Endothelial cell of umbilical vein (primary cell): ENCODE results near the gene SH3BP2. TPM values are rescaled to one million over a fixed set of nuclear protein-coding genes. Genes with fewer than 3 reads are reported as not detected.

Experiments used
- BruUV-seq: library from RNA; stranded (reverse); fragments of 400-500 nt; replicated peaks from 2 replicates; lab custom pipeline; 2021; lab: Mats Ljungman, UMichigan
- CTCF ChIA-PET: fragments of 300-600, 350-600 bp; sonication (Branson Sonifier 250); formaldehyde crosslinking; loops from one replicate; lab custom pipeline; 2021; ENCODE audit warnings: antibody characterized with exemption, inconsistent platforms; lab: Charles Lee
- POLR2A ChIA-PET: fragments of 300-600, 350-600 bp; sonication (Branson Sonifier 250); formaldehyde crosslinking; loops from one replicate; lab custom pipeline; 2021; ENCODE audit warnings: antibody characterized with exemption, inconsistent platforms; lab: Charles Lee
- DNase-seq: peaks from one replicate; pipeline ENCODE4 v3.0.0-alpha.2; 2011; ENCODE audit warnings: low read depth, low spot score
- FAIRE-seq: peaks from 2 replicates; lab custom pipeline; 2011; peaks lifted over from hg19 to GRCh38; lab: Jason Lieb, UNC
- H2AFZ ChIP-seq: 2 replicates; pipeline ENCODE4 v1.6.0; 2012; ENCODE audit warnings: low read depth, low read length, control low read depth, inconsistent platforms
- H3K27ac ChIP-seq: 2 replicates; pipeline ENCODE4 v1.5.1; 2011; ENCODE audit warnings: low read depth, mild to moderate bottlenecking, control low read depth, low read length, moderate library complexity; ENCODE audit not compliant: insufficient read depth
- H3K27me3 ChIP-seq, 2 experiments: 2 replicates each; pipeline versions ENCODE4 v1.6.0 to v1.6.1; 2011; ENCODE audit warnings: low read length in 2 of 2, mixed read lengths in 1 of 2; ENCODE audit not compliant: control insufficient read depth in 2 of 2, insufficient read depth in 2 of 2
- H3K36me3 ChIP-seq, 2 experiments: 2 replicates in 1 of 2; 3 replicates in 1 of 2; pipeline ENCODE4 v1.5.1; 2011; ENCODE audit warnings: low read length in 2 of 2, mild to moderate bottlenecking in 1 of 2, moderate library complexity in 1 of 2; ENCODE audit not compliant: control insufficient read depth in 2 of 2, insufficient read depth in 2 of 2; ENCODE audit errors: extremely low read depth in 1 of 2
- H3K4me1 ChIP-seq: 3 replicates; pipeline ENCODE4 v1.5.1; 2011; ENCODE audit warnings: mild to moderate bottlenecking, low read length; ENCODE audit not compliant: control insufficient read depth, insufficient read depth; ENCODE audit errors: extremely low read depth
- H3K4me2 ChIP-seq: 2 replicates; pipeline ENCODE4 v1.6.1; 2011; ENCODE audit warnings: low read length, control low read depth, mixed read lengths; ENCODE audit not compliant: insufficient read depth
- H3K4me3 ChIP-seq, 3 experiments: fragments of 200-600 bp in 1 of 3; sonication (generic), shearing (Covaris generic) in 1 of 3; replicated peaks in 1 of 3; 2 replicates each; pipeline ENCODE4 v1.5.1; 2011 to 2016; ENCODE audit warnings: control low read depth in 3 of 3, low read length in 3 of 3, mild to moderate bottlenecking in 2 of 3, inconsistent platforms in 1 of 3, low read depth in 1 of 3, moderate library complexity in 1 of 3; ENCODE audit not compliant: insufficient read depth in 1 of 3
- H3K79me2 ChIP-seq: 2 replicates; pipeline ENCODE4 v1.6.0; 2012; ENCODE audit warnings: low read length, inconsistent platforms; ENCODE audit not compliant: control insufficient read depth, insufficient read depth
- H3K9ac ChIP-seq: replicated peaks from 2 replicates; pipeline ENCODE3; 2011; ENCODE audit warnings: low read length, control low read depth; ENCODE audit not compliant: insufficient read depth; ENCODE audit errors: extremely low read depth
- H3K9me1 ChIP-seq: replicated peaks from 3 replicates; pipeline ENCODE4 v1.6.0; 2011; ENCODE audit warnings: mild to moderate bottlenecking, low read length; ENCODE audit not compliant: control insufficient read depth, insufficient read depth; ENCODE audit errors: extremely low read depth
- H3K9me3 ChIP-seq: replicated peaks from 2 replicates; pipeline ENCODE4 v1.5.1; 2012; ENCODE audit warnings: low read length, inconsistent platforms; ENCODE audit not compliant: control insufficient read depth, insufficient read depth
- H4K20me1 ChIP-seq: replicated peaks from 2 replicates; pipeline ENCODE3; 2011; ENCODE audit warnings: mild to moderate bottlenecking, low read length; ENCODE audit not compliant: control insufficient read depth, insufficient read depth; ENCODE audit errors: extremely low read depth
- EZH2 ChIP-seq: IDR thresholded peaks from 2 replicates; pipeline ENCODE4 v1.6.1; 2012; ENCODE audit warnings: borderline replicate concordance, low read depth, mild to moderate bottlenecking, moderate library complexity, low read length, inconsistent platforms; ENCODE audit not compliant: severe bottlenecking
- FOS ChIP-seq: IDR thresholded peaks from 2 replicates; pipeline ENCODE4 v1.6.1; 2011; ENCODE audit warnings: mild to moderate bottlenecking, low read length, moderate library complexity, borderline replicate concordance; ENCODE audit not compliant: insufficient read depth
- GATA2 ChIP-seq: IDR thresholded peaks from 2 replicates; pipeline ENCODE4 v1.7.0; 2011; ENCODE audit warnings: low read depth, mild to moderate bottlenecking, moderate library complexity, mixed read lengths, low read length; ENCODE audit not compliant: insufficient read length, insufficient read depth
- JUN ChIP-seq: IDR thresholded peaks from 2 replicates; pipeline ENCODE4 v1.6.1; 2011; ENCODE audit warnings: borderline replicate concordance, low read depth; ENCODE audit not compliant: insufficient read length, insufficient read depth
- MYC ChIP-seq: IDR thresholded peaks from one replicate; pipeline ENCODE4 v1.6.1; 2011; ENCODE audit warnings: mild to moderate bottlenecking, low read depth, low read length
- POLR2A ChIP-seq: IDR thresholded peaks from 2 replicates; pipeline ENCODE4 v1.6.1; 2012; ENCODE audit warnings: low read depth, mild to moderate bottlenecking, control low read depth, low read length
- POLR2AphosphoS5 ChIP-seq: IDR thresholded peaks from 2 replicates; pipeline ENCODE4 v1.6.1; 2012; ENCODE audit warnings: low read depth, mild to moderate bottlenecking, control low read depth, low read length, moderate library complexity; ENCODE audit not compliant: insufficient read depth
- dilution Hi-C: fragments of 300-500 bp; cut with MboI; formaldehyde crosslinking; loops from one replicate; pipeline ENCODE4 v1.15.0; 2019; ENCODE audit warnings: low sequenced_read_pairs; ENCODE audit not compliant: extremely low pct_ligation_motif_present
- intact Hi-C: fragments of 100-400 bp; cut with micrococcal nuclease; formaldehyde crosslinking; loops from one replicate; pipeline ENCODE4 v1.10.0; 2022
- polyA plus RNA-seq, 4 experiments: library from polyadenylated mRNA; depleted of rRNA in 3 of 4; stranded (reverse) in 3 of 4; unstranded in 1 of 4; fragments of >200 nt; gene quantifications; 2 replicates each; pipeline versions ENCODE4 v1.2.1 to v1.2.3, GENCODE V29; 2011 to 2012; ENCODE audit warnings: missing spikeins in 1 of 4
- total RNA-seq: library from RNA; stranded (reverse); gene quantifications from 2 replicates; pipeline ENCODE4 v1.2.3, GENCODE V29; 2021
- TF ChIP-seq, protein P1 (sequence below): IDR thresholded peaks from 2 replicates; pipeline ENCODE4 v1.6.1; 2011; ENCODE audit not compliant: insufficient read depth, insufficient read length
- TF ChIP-seq, protein P2 (sequence below), 2 donors: IDR thresholded peaks; 1 replicate in 1 of 2; 2 replicates in 1 of 2; pipeline ENCODE4 v1.5.1; 2011; ENCODE audit warnings: low read length in 2 of 2, mild to moderate bottlenecking in 2 of 2, moderate library complexity in 2 of 2, control low read depth in 1 of 2, inconsistent platforms in 1 of 2, low read depth in 1 of 2; ENCODE audit not compliant: insufficient read depth in 1 of 2; ENCODE audit errors: extremely low read depth in 1 of 2

SH3BP2 gene
- total and polyA plus RNA-seq, 2 donors (not counting 3 experiments of a cell fraction or from before 2014, with no cell fraction given): 69.2 to 73.9 TPM

GRCh38 chr4:2888886-2889285, 96.0 kb downstream of the SH3BP2 start:
- Histone ChIP-seq H3K9ac (no peak overlapping the region), H4K20me1 (no peaks in the 10 kb centered on the region), H3K27me3 (no peaks in the 10 kb centered on the region), H3K9me3 (no peaks in the 10 kb centered on the region), H3K4me3 (no peak overlapping the region), H3K27ac (no peak overlapping the region), H3K4me2 (no peak overlapping the region), H2AFZ (no peak overlapping the region), H3K79me2 (peaks cover 9% of the 10 kb centered on the region), H3K9me1 (no peaks in the 10 kb centered on the region), H3K36me3 (peaks cover 8 to 16% of the 10 kb centered on the region in 2 experiments), H3K4me1 (no peaks in the 10 kb centered on the region)
- FAIRE-seq (no peak), DNase-seq (no peak)
- intact Hi-C loops: no loop called here
- dilution Hi-C loops: no loop called here
- BruUV-seq: no TSS peak
- POLR2A ChIA-PET: interaction anchor here (0.6 kb wide), 1 partner anchor 81 kb away, joined by 3 read pairs; no protein-coding TSS in a partner anchor
- TF ChIP-seq MYC (no peak), POLR2A (no peak), GATA2 (no peak), JUN (no peak), EZH2 (no peak), FOS (no peak), POLR2AphosphoS5 (no peak)
- TF ChIP-seq, protein P1, sequence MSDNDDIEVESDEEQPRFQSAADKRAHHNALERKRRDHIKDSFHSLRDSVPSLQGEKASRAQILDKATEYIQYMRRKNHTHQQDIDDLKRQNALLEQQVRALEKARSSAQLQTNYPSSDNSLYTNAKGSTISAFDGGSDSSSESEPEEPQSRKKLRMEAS: no peak
- TF ChIP-seq, protein P2, sequence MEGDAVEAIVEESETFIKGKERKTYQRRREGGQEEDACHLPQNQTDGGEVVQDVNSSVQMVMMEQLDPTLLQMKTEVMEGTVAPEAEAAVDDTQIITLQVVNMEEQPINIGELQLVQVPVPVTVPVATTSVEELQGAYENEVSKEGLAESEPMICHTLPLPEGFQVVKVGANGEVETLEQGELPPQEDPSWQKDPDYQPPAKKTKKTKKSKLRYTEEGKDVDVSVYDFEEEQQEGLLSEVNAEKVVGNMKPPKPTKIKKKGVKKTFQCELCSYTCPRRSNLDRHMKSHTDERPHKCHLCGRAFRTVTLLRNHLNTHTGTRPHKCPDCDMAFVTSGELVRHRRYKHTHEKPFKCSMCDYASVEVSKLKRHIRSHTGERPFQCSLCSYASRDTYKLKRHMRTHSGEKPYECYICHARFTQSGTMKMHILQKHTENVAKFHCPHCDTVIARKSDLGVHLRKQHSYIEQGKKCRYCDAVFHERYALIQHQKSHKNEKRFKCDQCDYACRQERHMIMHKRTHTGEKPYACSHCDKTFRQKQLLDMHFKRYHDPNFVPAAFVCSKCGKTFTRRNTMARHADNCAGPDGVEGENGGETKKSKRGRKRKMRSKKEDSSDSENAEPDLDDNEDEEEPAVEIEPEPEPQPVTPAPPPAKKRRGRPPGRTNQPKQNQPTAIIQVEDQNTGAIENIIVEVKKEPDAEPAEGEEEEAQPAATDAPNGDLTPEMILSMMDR (IDR thresholded peaks at IDR 0.05; ENCODE audit: extremely low read depth in 1 of 2, insufficient read depth in 1 of 2, low read depth in 1 of 2, low read length in 2 of 2): no peak
- CTCF ChIA-PET: interaction anchor here (1.2 kb wide), 1 partner anchor 9 kb away, joined by 4 read pairs; no protein-coding TSS in a partner anchor

Other genes starting within 250 kb of the SH3BP2 start
- gene TNIP2, start 36.7 kb upstream of the SH3BP2 start, total RNA-seq: 49.0 and 52.1 TPM in 2 replicates
- 37.7 and 40.4 TPM in 2 replicates for gene TNIP2, start 36.7 kb upstream of the SH3BP2 start, polyA plus RNA-seq
- 280 and 305 TPM in 2 replicates for gene ADD1, start 50.8 kb downstream of the SH3BP2 start, total RNA-seq
- 219 and 240 TPM in 2 replicates for gene ADD1, start 50.8 kb downstream of the SH3BP2 start, polyA plus RNA-seq
- gene NOP14, start 170.3 kb downstream of the SH3BP2 start, total RNA-seq: 40.3 and 45.2 TPM in 2 replicates
- gene NOP14, start 170.3 kb downstream of the SH3BP2 start, polyA plus RNA-seq: 7.1 and 9.5 TPM in 2 replicates
- gene GRK4, start 170.5 kb downstream of the SH3BP2 start, total RNA-seq: 5.9 and 6.3 TPM in 2 replicates
- 3.1 and 3.2 TPM in 2 replicates for gene GRK4, start 170.5 kb downstream of the SH3BP2 start, polyA plus RNA-seq